GM12878 (cell line): ENCODE results near the gene ATP5PB.

ENCODE experiments used
- CBX3 ChIP-seq: fragments of 200-600 bp; sonication (generic); IDR thresholded peaks from 2 replicates; pipeline ENCODE4 v1.6.1; 2016; ENCODE audit warnings: low read depth, borderline replicate concordance
- CUX1 ChIP-seq: IDR thresholded peaks from 2 replicates; pipeline ENCODE4 v1.6.1; 2012; ENCODE audit warnings: improper control_type of control experiment, low read depth, low read length; ENCODE audit not compliant: insufficient replicate concordance
- GATAD2B ChIP-seq: fragments of 450-650 bp; conservative IDR thresholded peaks from 2 replicates; pipeline ENCODE4 v1.6.1; 2017; ENCODE audit warnings: low read depth, mild to moderate bottlenecking, moderate library complexity
- HDAC6 ChIP-seq: fragments of 200-600 bp; sonication (generic); IDR thresholded peaks from one replicate; pipeline ENCODE4 v1.8.0; 2017; ENCODE audit warnings: antibody characterized with exemption; ENCODE audit not compliant: unreplicated experiment
- MXI1 ChIP-seq: fragments of 150-350 bp; IDR thresholded peaks from 2 replicates; pipeline ENCODE4 v1.6.1; 2011; ENCODE audit warnings: low read depth, mild to moderate bottlenecking, inconsistent platforms, low read length, improper control_type of control experiment
- POLR2A ChIP-seq: IDR thresholded peaks from 2 replicates; pipeline ENCODE4 v1.6.1; 2011; ENCODE audit warnings: low read depth, mild to moderate bottlenecking, low read length
- STAT1 ChIP-seq: fragments of 450-650 bp; conservative IDR thresholded peaks from 2 replicates; pipeline ENCODE4 v1.6.1; 2014; ENCODE audit warnings: antibody characterized with exemption, mild to moderate bottlenecking
- ZZZ3 ChIP-seq: IDR thresholded peaks from 2 replicates; pipeline ENCODE4 v1.6.1; 2011; ENCODE audit warnings: low read depth; ENCODE audit not compliant: control insufficient read depth, insufficient read length

GRCh38 chr1:111487133-111487532 is 37.9 kb downstream of the ATP5PB start:
- TF ChIP-seq HDAC6 (no peak), CBX3 (no peak), GATAD2B (no peak), POLR2A (no peak), CUX1 (no peak), STAT1 (no peak), MXI1 (no peak), ZZZ3 (no peak)
